ENCODE data around the gene TBXA2R.

- TF ChIP-seq CTCF (conservative IDR thresholded peaks at IDR 0.05; ENCODE audit: low read depth, low read length) (no peak), POLR2A (IDR thresholded peaks at IDR 0.05; ENCODE audit: low read depth, low read length) (no peak)
These were observed 30.6 kb downstream of the TBXA2R start for GRCh38 chr19:3575949-3576673.
